Transverse colon (tissue), 4 donors: ENCODE measurements around the gene DISP3.

Experiments used
- POLR2AphosphoS5 ChIP-seq, 3 donors: sonication (generic); formaldehyde crosslinking; IDR thresholded peaks; one replicate each; pipeline ENCODE4 v1.6.1; 2016; ENCODE audit warnings: antibody characterized with exemption in 3 of 3
- TF ChIP-seq, protein P1 (sequence below), 5 experiments: fragments of 200-600 bp in 3 of 5; fragments of 450-650 bp in 2 of 5; sonication (generic) in 3 of 5; IDR thresholded peaks; 1 replicate in 2 of 5; 2 replicates in 3 of 5; pipeline ENCODE4 v1.5.1; 2016 to 2017; ENCODE audit warnings: antibody characterized with exemption in 5 of 5, inconsistent platforms in 3 of 5, mild to moderate bottlenecking in 2 of 5, moderate library complexity in 1 of 5

GRCh38 chr1:11516961-11517635 lies 38.1 kb downstream of the DISP3 start:
- TF ChIP-seq, protein P1, sequence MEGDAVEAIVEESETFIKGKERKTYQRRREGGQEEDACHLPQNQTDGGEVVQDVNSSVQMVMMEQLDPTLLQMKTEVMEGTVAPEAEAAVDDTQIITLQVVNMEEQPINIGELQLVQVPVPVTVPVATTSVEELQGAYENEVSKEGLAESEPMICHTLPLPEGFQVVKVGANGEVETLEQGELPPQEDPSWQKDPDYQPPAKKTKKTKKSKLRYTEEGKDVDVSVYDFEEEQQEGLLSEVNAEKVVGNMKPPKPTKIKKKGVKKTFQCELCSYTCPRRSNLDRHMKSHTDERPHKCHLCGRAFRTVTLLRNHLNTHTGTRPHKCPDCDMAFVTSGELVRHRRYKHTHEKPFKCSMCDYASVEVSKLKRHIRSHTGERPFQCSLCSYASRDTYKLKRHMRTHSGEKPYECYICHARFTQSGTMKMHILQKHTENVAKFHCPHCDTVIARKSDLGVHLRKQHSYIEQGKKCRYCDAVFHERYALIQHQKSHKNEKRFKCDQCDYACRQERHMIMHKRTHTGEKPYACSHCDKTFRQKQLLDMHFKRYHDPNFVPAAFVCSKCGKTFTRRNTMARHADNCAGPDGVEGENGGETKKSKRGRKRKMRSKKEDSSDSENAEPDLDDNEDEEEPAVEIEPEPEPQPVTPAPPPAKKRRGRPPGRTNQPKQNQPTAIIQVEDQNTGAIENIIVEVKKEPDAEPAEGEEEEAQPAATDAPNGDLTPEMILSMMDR (IDR thresholded peaks at IDR 0.05) = no peak
- no peak for TF ChIP-seq POLR2AphosphoS5 (IDR thresholded peaks at IDR 0.05)
